Measurements from ENCODE around the gene PXMP4. TPM values are rescaled to one million over a fixed set of nuclear protein-coding genes. Genes with fewer than 3 reads are reported as not detected.

PXMP4 gene
- total and polyA plus RNA-seq, 9 of the 15 experiments (the other 6 are each of a cell fraction or from before 2014, with no cell fraction given), result 4.8 to 29.1 (median 6.8) TPM

- TF ChIP-seq ZBTB9 (CRISPR knock-in tag; IDR thresholded peaks at IDR 0.05) (no peak), TEAD4 (IDR thresholded peaks at IDR 0.05; ENCODE audit: low read length) (no peak), TEAD4 (CRISPR knock-in tag; IDR thresholded peaks at IDR 0.05; ENCODE audit: borderline replicate concordance) (0 out of 2 replicates have a peak, but pooled peaks have one; percentile 46), NR2C2 (CRISPR knock-in tag; IDR thresholded peaks at IDR 0.05) (no peak), NR2C2 (tag; IDR thresholded peaks at IDR 0.05) (peak; percentile 10; the same call in 1 of the 2 replicates), TCFL5 (CRISPR knock-in tag; conservative IDR thresholded peaks at IDR 0.05) (no peak), FOXM1 (IDR thresholded peaks at IDR 0.05; ENCODE audit: low read depth) (no peak), FOXM1 (CRISPR knock-in tag; IDR thresholded peaks at IDR 0.05; ENCODE audit: low read depth) (no peak), NFXL1 (CRISPR knock-in tag; IDR thresholded peaks at IDR 0.05) (no peak), HMGN3 (IDR thresholded peaks at IDR 0.05; ENCODE audit: borderline replicate concordance, extremely low read depth, insufficient read length, low read depth, low read length) (no peak), KDM4B (IDR thresholded peaks at IDR 0.05; ENCODE audit: borderline replicate concordance in 2 of 2, low read depth in 1 of 2) (0 out of 4 replicates have a peak, but pooled peaks of 1 of the 2 experiments have one; percentile 41), RB1 (IDR thresholded peaks at IDR 0.05; ENCODE audit: low read depth) (no peak), CREB3L1 (IDR thresholded peaks at IDR 0.05; ENCODE audit: borderline replicate concordance, low read depth) (no peak), CC2D1A (IDR thresholded peaks at IDR 0.05) (no peak)
Measured at GRCh38 chr20:33664085-33664761, 55.9 kb downstream of the PXMP4 start (continued).
